Middle frontal gyrus (tissue), 1 donor: ENCODE results near the gene DYSF.
"Not testable (repeated sequence)": the region's sequence is repeated elsewhere in the genome, so short reads cannot be mapped to it uniquely, and the experiment has no call there.

ENCODE experiments used
- DNase-seq: peaks from one replicate; pipeline ENCODE4 v3.0.0-alpha.2; 2015; ENCODE audit warnings: low spot score; ENCODE audit errors: extremely low spot score

The DYSF gene

GRCh38 chr2:71472019-71472418, 18.7 kb downstream of the DYSF start:
- DNase-seq = no peak

GRCh38 chr2:71473346-71474031, 20.1 kb downstream of the DYSF start:
- DNase-seq = no peak

- DNase-seq = no peak
Observed at GRCh38 chr2:71474116-71474743, 20.9 kb downstream of the DYSF start.

GRCh38 chr2:71474744-71475397, 21.5 kb downstream of the DYSF start:
- no peak for DNase-seq

GRCh38 chr2:71476495-71476894, 23.1 kb downstream of the DYSF start:
- DNase-seq = no peak

GRCh38 chr2:71477231-71477691, 23.9 kb downstream of the DYSF start:
- DNase-seq = no peak

- DNase-seq = no peak
Observed at GRCh38 chr2:71478806-71479205, 25.4 kb downstream of the DYSF start.

- DNase-seq = no peak
Observed at GRCh38 chr2:71479261-71479660, 25.9 kb downstream of the DYSF start.

GRCh38 chr2:71481111-71481510, 27.8 kb downstream of the DYSF start:
- DNase-seq = no peak

- DNase-seq = no peak
Observed at GRCh38 chr2:71482055-71482454, 28.7 kb downstream of the DYSF start.

- DNase-seq = no peak
Observed at GRCh38 chr2:71483246-71483645, 29.9 kb downstream of the DYSF start.

GRCh38 chr2:71484354-71484753, 31.0 kb downstream of the DYSF start:
- DNase-seq = no peak

GRCh38 chr2:71486881-71487640, 33.7 kb downstream of the DYSF start:
- DNase-seq = no peak

- not testable (repeated sequence) for DNase-seq
Observed at GRCh38 chr2:71491551-71491950, 38.2 kb downstream of the DYSF start.

- no peak for DNase-seq
Observed at GRCh38 chr2:71492112-71492511, 38.8 kb downstream of the DYSF start.

GRCh38 chr2:71494091-71494490, 40.7 kb downstream of the DYSF start:
- no peak for DNase-seq

- no peak for DNase-seq
Observed at GRCh38 chr2:71494523-71495155, 41.3 kb downstream of the DYSF start.

GRCh38 chr2:71496156-71496770, 42.9 kb downstream of the DYSF start:
- DNase-seq = no peak

- DNase-seq = no peak
Observed at GRCh38 chr2:71498261-71498701, 44.9 kb downstream of the DYSF start.

- DNase-seq = no peak
Observed at GRCh38 chr2:71499691-71500090, 46.3 kb downstream of the DYSF start.
